Stimulated activated CD4-positive, alpha-beta T cell treated with anti-CD3 and anti-CD28 coated beads, TNF-alpha, amount 100 ng/mL, for 24 hours (primary cell): ENCODE measurements around the gene CNN1.
"Not testable (repeated sequence)": the region's sequence is repeated elsewhere in the genome, so short reads cannot be mapped to it uniquely, and the experiment has no call there.

ENCODE experiments used
- DNase-seq, 3 experiments: peaks; one replicate each; pipeline ENCODE4 v3.0.0-alpha.2; 2020; ENCODE audit warnings: low read depth in 3 of 3

The CNN1 gene

GRCh38 chr19:11599704-11600103, 61.1 kb downstream of the CNN1 start:
- DNase-seq: not testable (repeated sequence)
